H1 (cell line): ENCODE results near the gene CUX1. TPM values are rescaled to one million over a fixed set of nuclear protein-coding genes. Genes with fewer than 3 reads are reported as not detected.

Source experiments
- BACH1 ChIP-seq: IDR thresholded peaks from 2 replicates; pipeline ENCODE4 v1.6.1; 2012; ENCODE audit warnings: low read length, improper control_type of control experiment
- POU5F1 ChIP-seq: IDR thresholded peaks from 2 replicates; pipeline ENCODE4 v1.6.1; 2011; ENCODE audit warnings: low read depth, mild to moderate bottlenecking, low read length, moderate library complexity
- TAF7 ChIP-seq: optimal IDR thresholded peaks from 2 replicates; pipeline ENCODE3; 2011; ENCODE audit warnings: low read depth, mild to moderate bottlenecking, inconsistent platforms, low read length, moderate library complexity, borderline replicate concordance
- polyA plus RNA-seq, 7 experiments: library from polyadenylated mRNA; depleted of rRNA in 3 of 7; stranded (reverse) in 5 of 7; unstranded in 2 of 7; fragments of >200 nt in 5 of 7; fragments of 200-250 nt in 2 of 7; gene quantifications; 1 replicate in 5 of 7; 2 replicates in 1 of 7; 4 replicates in 1 of 7; pipeline versions ENCODE4 v1.2.1 to v1.2.3, GENCODE V29; 2011 to 2013; ENCODE audit warnings: missing spikeins in 2 of 7, mixed read lengths in 2 of 7
- total RNA-seq: library from RNA; stranded (reverse); fragmentation: NEBNext Ultra II Directional; extraction: Animal tissue kit (Norgen Biotek cat#: 25700); gene quantifications from 2 replicates; pipeline ENCODE4 v1.2.1, GENCODE V29; 2021

CUX1 gene
- total and polyA plus RNA-seq, 2 of the 8 experiments (the other 6 are each of a cell fraction or from before 2014, with no cell fraction given) = 21.6 to 65.9 TPM

- TF ChIP-seq TAF7 = no peak
- no peak for TF ChIP-seq POU5F1
- no peak for TF ChIP-seq BACH1
Measured at GRCh38 chr7:102281785-102282184, 464.4 kb downstream of the CUX1 start (continued).
